Esophagus muscularis mucosa (tissue), 3 donors: Measurements from ENCODE around the gene CHST14.

Experiments
- POLR2A ChIP-seq: fragments of 450-650 bp; IDR thresholded peaks from one replicate; pipeline ENCODE4 v1.6.1; 2017; ENCODE audit warnings: antibody characterized with exemption, moderate library complexity, mild to moderate bottlenecking, low read depth
- TF ChIP-seq, protein P1 (sequence below), 3 experiments: fragments of 200-600 bp in 2 of 3; fragments of 450-650 bp in 1 of 3; sonication (generic) in 2 of 3; IDR thresholded peaks; one replicate each; pipeline ENCODE4 v1.5.1; 2017 to 2019; ENCODE audit warnings: antibody characterized with exemption in 3 of 3, mild to moderate bottlenecking in 2 of 3, moderate library complexity in 1 of 3

DNA sequence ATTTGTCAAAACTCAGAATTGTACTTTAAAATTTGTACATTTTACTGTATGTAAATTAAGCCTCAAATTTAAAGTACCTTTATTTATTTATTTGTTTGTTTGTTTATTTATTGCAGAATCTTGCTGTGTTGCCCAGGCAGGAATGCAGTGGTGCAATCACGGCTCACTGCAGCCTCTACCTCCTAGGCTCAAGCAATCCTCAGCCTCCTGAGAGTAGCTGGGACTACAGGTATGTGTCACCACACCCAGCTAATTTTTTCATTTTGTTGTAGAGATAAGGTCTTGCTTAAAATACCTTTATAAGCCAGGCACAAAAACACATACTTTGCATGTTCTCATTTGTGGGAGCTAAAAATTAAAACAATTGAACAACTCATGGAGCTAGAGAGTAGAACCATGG, 37.4 kb downstream of the CHST14 start:
- TF ChIP-seq, protein P1, sequence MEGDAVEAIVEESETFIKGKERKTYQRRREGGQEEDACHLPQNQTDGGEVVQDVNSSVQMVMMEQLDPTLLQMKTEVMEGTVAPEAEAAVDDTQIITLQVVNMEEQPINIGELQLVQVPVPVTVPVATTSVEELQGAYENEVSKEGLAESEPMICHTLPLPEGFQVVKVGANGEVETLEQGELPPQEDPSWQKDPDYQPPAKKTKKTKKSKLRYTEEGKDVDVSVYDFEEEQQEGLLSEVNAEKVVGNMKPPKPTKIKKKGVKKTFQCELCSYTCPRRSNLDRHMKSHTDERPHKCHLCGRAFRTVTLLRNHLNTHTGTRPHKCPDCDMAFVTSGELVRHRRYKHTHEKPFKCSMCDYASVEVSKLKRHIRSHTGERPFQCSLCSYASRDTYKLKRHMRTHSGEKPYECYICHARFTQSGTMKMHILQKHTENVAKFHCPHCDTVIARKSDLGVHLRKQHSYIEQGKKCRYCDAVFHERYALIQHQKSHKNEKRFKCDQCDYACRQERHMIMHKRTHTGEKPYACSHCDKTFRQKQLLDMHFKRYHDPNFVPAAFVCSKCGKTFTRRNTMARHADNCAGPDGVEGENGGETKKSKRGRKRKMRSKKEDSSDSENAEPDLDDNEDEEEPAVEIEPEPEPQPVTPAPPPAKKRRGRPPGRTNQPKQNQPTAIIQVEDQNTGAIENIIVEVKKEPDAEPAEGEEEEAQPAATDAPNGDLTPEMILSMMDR (IDR thresholded peaks at IDR 0.05), result no peak
- no peak for TF ChIP-seq POLR2A
